Caco-2 (cell line): Measurements from ENCODE around the gene PPIAL4G. TPM values are rescaled to one million over a fixed set of nuclear protein-coding genes. Genes with fewer than 3 reads are reported as not detected.
"Not testable (repeated sequence)": the region's sequence is repeated elsewhere in the genome, so short reads cannot be mapped to it uniquely, and the experiment has no call there.

Source experiments
- BruUV-seq: library from RNA; stranded (reverse); fragments of 400-500 nt; replicated peaks from 2 replicates; lab custom pipeline; 2021; lab: Mats Ljungman, UMichigan
- CTCF ChIA-PET: fragments of 300-600 bp; sonication (Branson Sonifier 250); formaldehyde crosslinking; loops from one replicate; lab custom pipeline; 2022; ENCODE audit warnings: antibody characterized with exemption; lab: Charles Lee
- POLR2A ChIA-PET: fragments of 300-600 bp; sonication (Branson Sonifier 250); formaldehyde crosslinking; loops from one replicate; lab custom pipeline; 2022; ENCODE audit warnings: antibody characterized with exemption; lab: Charles Lee
- DNase-seq, 2 experiments: peaks; one replicate each; pipeline versions ENCODE4 v3.0.0 to v3.0.0-alpha.2; 2020 to 2022
- H3K27me3 ChIP-seq: replicated peaks from 2 replicates; pipeline ENCODE4 v1.6.0; 2011; ENCODE audit warnings: low read length; ENCODE audit not compliant: control insufficient read depth, insufficient read depth
- H3K36me3 ChIP-seq: 2 replicates; pipeline ENCODE4 v1.5.1; 2011; ENCODE audit warnings: low read length; ENCODE audit not compliant: control insufficient read depth, insufficient read depth
- H3K4me1 ChIP-seq: fragments of 250-450 bp; sonication (Bioruptor Pico); 2 replicates; pipeline ENCODE4 v1.5.1; 2020; ENCODE audit warnings: mild to moderate bottlenecking
- H3K4me3 ChIP-seq: 2 replicates; pipeline ENCODE4 v1.5.1; 2011; ENCODE audit warnings: low read depth, mild to moderate bottlenecking, control low read depth, low read length
- H3K9me3 ChIP-seq: fragments of 250-450 bp; sonication (Bioruptor Pico); 2 replicates; pipeline ENCODE4 v1.5.1; 2020; ENCODE audit warnings: mild to moderate bottlenecking, moderate library complexity
- H3K27ac Mint-ChIP-seq: one replicate; pipeline ENCODE4 v1.8.0; 2022; ENCODE audit warnings: mixed read lengths; ENCODE audit not compliant: unreplicated experiment
- H3K27me3 Mint-ChIP-seq: one replicate; pipeline ENCODE4 v1.8.0; 2022; ENCODE audit warnings: mixed read lengths; ENCODE audit not compliant: insufficient read depth, unreplicated experiment
- H3K36me3 Mint-ChIP-seq: one replicate; pipeline ENCODE4 v1.8.0; 2022; ENCODE audit warnings: mild to moderate bottlenecking, mixed read lengths; ENCODE audit not compliant: insufficient read depth, unreplicated experiment
- H3K4me1 Mint-ChIP-seq: one replicate; pipeline ENCODE4 v1.8.0; 2022; ENCODE audit warnings: low read depth, mixed read lengths; ENCODE audit not compliant: unreplicated experiment
- H3K4me3 Mint-ChIP-seq: one replicate; pipeline ENCODE4 v1.8.0; 2022; ENCODE audit warnings: mild to moderate bottlenecking, moderate library complexity, mixed read lengths; ENCODE audit not compliant: unreplicated experiment
- H3K9me3 Mint-ChIP-seq: one replicate; pipeline ENCODE4 v1.8.0; 2022; ENCODE audit warnings: mixed read lengths; ENCODE audit not compliant: unreplicated experiment
- CTCF ChIP-seq, 2 experiments: fragments of 200-600 bp in 1 of 2; IDR thresholded peaks; 1 replicate in 1 of 2; 2 replicates in 1 of 2; pipeline versions ENCODE4 v1.5.1 to v1.8.0; 2011 to 2022; ENCODE audit warnings: antibody characterized with exemption in 1 of 2, control low read depth in 1 of 2, inconsistent platforms in 1 of 2, low read depth in 1 of 2, low read length in 1 of 2, mild to moderate bottlenecking in 1 of 2, moderate library complexity in 1 of 2; ENCODE audit not compliant: insufficient read depth in 1 of 2, severe bottlenecking in 1 of 2, unreplicated experiment in 1 of 2
- intact Hi-C: fragments of 100-400 bp; cut with micrococcal nuclease; formaldehyde crosslinking; loops from one replicate; pipeline ENCODE4 v1.10.0; 2022; ENCODE audit not compliant: unreplicated experiment
- total RNA-seq: library from RNA; stranded (reverse); gene quantifications from 2 replicates; pipeline ENCODE4 v1.2.3, GENCODE V29; 2022

PPIAL4G gene
- total RNA-seq, 1 experiment from 2014 or later, result not detected

- ChIA-PET CTCF (no interaction called here), POLR2A (no interaction called here)
- Histone ChIP-seq H3K36me3 (no peaks in the 10 kb centered on the region), H3K4me1 (no peaks in the 10 kb centered on the region), H3K27me3 (no peaks in the 10 kb centered on the region; the same call in 1 of the 2 replicates), H3K4me3 (no peak overlapping the region), H3K9me3 (no peaks in the 10 kb centered on the region)
- H3K9me3 Mint-ChIP-seq, result no peaks in the 10 kb centered on the region
- TF ChIP-seq CTCF (IDR thresholded peaks at IDR 0.05; ENCODE audit: insufficient read depth in 1 of 2, low read depth in 1 of 2, low read length in 1 of 2, severe bottlenecking in 1 of 2, unreplicated experiment in 1 of 2), result no peak
- intact Hi-C loops, result no loop called here
- peaks cover 6% of the 10 kb centered on the region for H3K4me1 Mint-ChIP-seq
- H3K27ac Mint-ChIP-seq, result no peak overlapping the region
- H3K36me3 Mint-ChIP-seq, result peaks cover 17% of the 10 kb centered on the region
- H3K4me3 Mint-ChIP-seq, result no peak overlapping the region
- BruUV-seq, result no TSS peak
- H3K27me3 Mint-ChIP-seq, result no peaks in the 10 kb centered on the region
- DNase-seq, result no peak
These were observed 47.7 kb downstream of the PPIAL4G start for GRCh38 chr1:148435406-148435805.

GRCh38 chr1:148434832-148435231 lies 48.3 kb downstream of the PPIAL4G start:
- DNase-seq, result no peak
- POLR2A ChIA-PET, result no interaction called here
- H3K36me3 ChIP-seq, result no peaks in the 10 kb centered on the region
- no peak for TF ChIP-seq CTCF (IDR thresholded peaks at IDR 0.05; ENCODE audit: insufficient read depth in 1 of 2, low read depth in 1 of 2, low read length in 1 of 2, severe bottlenecking in 1 of 2, unreplicated experiment in 1 of 2)
- CTCF ChIA-PET, result no interaction called here
- Mint-ChIP-seq H3K4me1 (peaks cover 10% of the 10 kb centered on the region), H3K27me3 (no peaks in the 10 kb centered on the region), H3K27ac (no peak overlapping the region), H3K36me3 (peaks cover 15% of the 10 kb centered on the region), H3K9me3 (no peaks in the 10 kb centered on the region), H3K4me3 (no peak overlapping the region)
- intact Hi-C loops, result no loop called here
- no peaks in the 10 kb centered on the region for H3K4me1 ChIP-seq
- H3K9me3 ChIP-seq, result no peaks in the 10 kb centered on the region
- no TSS peak for BruUV-seq
- H3K4me3 ChIP-seq, result no peak overlapping the region
- H3K27me3 ChIP-seq, result no peaks in the 10 kb centered on the region; the same call in 1 of the 2 replicates

- H3K27ac Mint-ChIP-seq, H3K27me3 Mint-ChIP-seq, intact Hi-C loops, POLR2A ChIA-PET, H3K4me1 Mint-ChIP-seq, H3K4me3 Mint-ChIP-seq, H3K4me3 ChIP-seq, H3K4me1 ChIP-seq, BruUV-seq, H3K9me3 Mint-ChIP-seq, H3K36me3 ChIP-seq, CTCF ChIA-PET, H3K9me3 ChIP-seq, H3K27me3 ChIP-seq, DNase-seq: not testable (repeated sequence)
- H3K36me3 Mint-ChIP-seq, result peaks cover 13% of the 10 kb centered on the region
These were observed 50.2 kb downstream of the PPIAL4G start for GRCh38 chr1:148432916-148433317.

Other genes starting within 250 kb of the PPIAL4G start
- 12.8 and 14.5 TPM in 2 replicates for gene NBPF14, start 112.7 kb upstream of the PPIAL4G start, total RNA-seq